H9 (cell line): ENCODE measurements around the gene NECAB2. TPM values are rescaled to one million over a fixed set of nuclear protein-coding genes. Genes with fewer than 3 reads are reported as not detected.

ENCODE experiments used
- DNase-seq: peaks from one replicate; pipeline ENCODE4 v3.0.0-alpha.2; 2017
- H2AFZ ChIP-seq: one replicate; pipeline ENCODE4 v1.6.1; 2013; ENCODE audit warnings: mild to moderate bottlenecking, low read length, control low read depth, moderate library complexity
- H2AK5ac ChIP-seq: 2 replicates; pipeline ENCODE4 v1.6.1; 2013; ENCODE audit warnings: low read length, control low read depth, mixed read lengths; ENCODE audit not compliant: insufficient read length
- H2BK120ac ChIP-seq: one replicate; pipeline ENCODE4 v1.6.1; 2013; ENCODE audit warnings: low read depth, mild to moderate bottlenecking, low read length, control low read depth, inconsistent platforms; ENCODE audit not compliant: poor library complexity, severe bottlenecking
- H2BK12ac ChIP-seq: 2 replicates; pipeline ENCODE4 v1.6.1; 2013; ENCODE audit warnings: low read length, control low read depth, mixed read lengths, low read depth; ENCODE audit not compliant: insufficient read length
- H2BK15ac ChIP-seq: 2 replicates; pipeline ENCODE4 v1.6.1; 2013; ENCODE audit warnings: low read depth, low read length, control low read depth
- H2BK20ac ChIP-seq: one replicate; pipeline ENCODE4 v1.6.1; 2013; ENCODE audit warnings: low read depth, mild to moderate bottlenecking, low read length, control low read depth, inconsistent platforms; ENCODE audit not compliant: poor library complexity, severe bottlenecking
- H2BK5ac ChIP-seq: 2 replicates; pipeline ENCODE4 v1.6.1; 2013; ENCODE audit warnings: low read length, control low read depth, mixed read lengths; ENCODE audit not compliant: insufficient read length
- H3K14ac ChIP-seq: 2 replicates; pipeline ENCODE4 v1.6.1; 2013; ENCODE audit warnings: low read length, control low read depth; ENCODE audit not compliant: insufficient read depth
- H3K18ac ChIP-seq: 2 replicates; pipeline ENCODE4 v1.6.1; 2013; ENCODE audit warnings: low read depth, mild to moderate bottlenecking, mixed read lengths, low read length, control low read depth; ENCODE audit not compliant: insufficient read length
- H3K23ac ChIP-seq: 2 replicates; pipeline ENCODE4 v1.6.1; 2013; ENCODE audit warnings: low read length, control low read depth, mixed read lengths, low read depth; ENCODE audit not compliant: insufficient read length
- H3K23me2 ChIP-seq: 2 replicates; pipeline ENCODE4 v1.6.1; 2013; ENCODE audit warnings: low read depth, mild to moderate bottlenecking, mixed read lengths, low read length, control low read depth; ENCODE audit not compliant: insufficient read length, poor library complexity, severe bottlenecking
- H3K27ac ChIP-seq: 2 replicates; pipeline ENCODE4 v1.5.1; 2013; ENCODE audit warnings: low read length, control low read depth, mixed read lengths, low read depth; ENCODE audit not compliant: insufficient read length
- H3K27me3 ChIP-seq: 2 replicates; pipeline ENCODE4 v1.6.1; 2013; ENCODE audit warnings: low read length, control low read depth, inconsistent platforms; ENCODE audit not compliant: insufficient read depth
- H3K4ac ChIP-seq: 2 replicates; pipeline ENCODE4 v1.6.1; 2013; ENCODE audit warnings: low read depth, mild to moderate bottlenecking, control low read depth, inconsistent platforms, low read length, moderate library complexity
- H3K4me1 ChIP-seq: 2 replicates; pipeline ENCODE4 v1.6.1; 2013; ENCODE audit warnings: low read length, control low read depth, inconsistent platforms; ENCODE audit not compliant: insufficient read depth
- H3K4me2 ChIP-seq: 2 replicates; pipeline ENCODE4 v1.6.1; 2013; ENCODE audit warnings: low read length, control low read depth, mixed read lengths; ENCODE audit not compliant: insufficient read length, insufficient read depth
- H3K56ac ChIP-seq: 2 replicates; pipeline ENCODE4 v1.6.1; 2013; ENCODE audit warnings: low read depth, mild to moderate bottlenecking, mixed read lengths, low read length, control low read depth; ENCODE audit not compliant: insufficient read length
- H3K79me1 ChIP-seq: 2 replicates; pipeline ENCODE4 v1.6.1; 2013; ENCODE audit warnings: low read depth, mild to moderate bottlenecking, moderate library complexity, low read length, control low read depth, inconsistent platforms; ENCODE audit not compliant: insufficient read depth, poor library complexity, severe bottlenecking
- H3K79me2 ChIP-seq: 2 replicates; pipeline ENCODE4 v1.6.1; 2013; ENCODE audit warnings: low read length, control low read depth, inconsistent platforms; ENCODE audit not compliant: insufficient read depth
- H3K9ac ChIP-seq: 2 replicates; pipeline ENCODE4 v1.6.1; 2013; ENCODE audit warnings: low read length, control low read depth, mixed read lengths; ENCODE audit not compliant: insufficient read length; ENCODE audit errors: extremely low read depth
- H3K9me3 ChIP-seq: one replicate; pipeline ENCODE4 v1.6.1; 2013; ENCODE audit warnings: low read depth, low read length, inconsistent platforms; ENCODE audit not compliant: control insufficient read depth
- H3T11ph ChIP-seq: one replicate; pipeline ENCODE4 v1.6.1; 2013; ENCODE audit warnings: mild to moderate bottlenecking, low read length, control low read depth, inconsistent platforms
- H4K20me1 ChIP-seq: one replicate; pipeline ENCODE4 v1.6.1; 2013; ENCODE audit not compliant: control insufficient read depth, insufficient read length, insufficient read depth
- H4K5ac ChIP-seq: 2 replicates; pipeline ENCODE4 v1.6.1; 2013; ENCODE audit warnings: low read depth, mild to moderate bottlenecking, mixed read lengths, low read length, control low read depth; ENCODE audit not compliant: insufficient read length
- H4K8ac ChIP-seq: replicated peaks from 2 replicates; pipeline ENCODE4 v1.6.1; 2013; ENCODE audit warnings: low read length, control low read depth, mixed read lengths, low read depth; ENCODE audit not compliant: insufficient read length
- H4K91ac ChIP-seq: 2 replicates; pipeline ENCODE4 v1.6.1; 2013; ENCODE audit warnings: low read depth, mild to moderate bottlenecking, moderate library complexity, mixed read lengths, low read length, control low read depth; ENCODE audit not compliant: insufficient read length
- H3K27ac Mint-ChIP-seq, 3 experiments: 2 replicates in 2 of 3; 3 replicates in 1 of 3; pipeline ENCODE4 v1.8.0; 2020 to 2021; ENCODE audit warnings: mixed read lengths in 3 of 3, mild to moderate bottlenecking in 1 of 3, moderate library complexity in 1 of 3
- H3K27me3 Mint-ChIP-seq: 2 replicates; pipeline ENCODE4 v1.8.0; 2021; ENCODE audit warnings: low read depth, mild to moderate bottlenecking, moderate library complexity, mixed read lengths
- H3K36me3 Mint-ChIP-seq, 3 experiments: 2 replicates in 2 of 3; 3 replicates in 1 of 3; pipeline ENCODE4 v1.8.0; 2020 to 2021; ENCODE audit warnings: low read depth in 3 of 3, mixed read lengths in 3 of 3; ENCODE audit not compliant: insufficient read depth in 1 of 3
- H3K4me1 Mint-ChIP-seq, 2 experiments: 2 replicates each; pipeline ENCODE4 v1.8.0; 2020; ENCODE audit warnings: mixed read lengths in 2 of 2
- H3K4me3 Mint-ChIP-seq, 2 experiments: 2 replicates in 1 of 2; 3 replicates in 1 of 2; pipeline ENCODE4 v1.8.0; 2020 to 2021; ENCODE audit warnings: mild to moderate bottlenecking in 2 of 2, mixed read lengths in 2 of 2, moderate library complexity in 1 of 2
- H3K9me3 Mint-ChIP-seq, 2 experiments: 2 replicates in 1 of 2; 3 replicates in 1 of 2; pipeline ENCODE4 v1.8.0; 2020; ENCODE audit warnings: mild to moderate bottlenecking in 2 of 2, mixed read lengths in 2 of 2, moderate library complexity in 1 of 2
- CTCF ChIP-seq: fragments of 200-600 bp; sonication (generic); conservative IDR thresholded peaks from 3 replicates; pipeline ENCODE4 v1.8.0; 2021; ENCODE audit warnings: antibody characterized with exemption, mild to moderate bottlenecking
- WGBS: extraction: QIAGEN DNeasy Blood & Tissue Kit; methylation state at CpG from one replicate; pipeline ENCODE4 v1.1.7; 2013; ENCODE audit warnings: missing lambda C conversion rate, low lambda C conversion rate, mixed read lengths; ENCODE audit not compliant: insufficient read length; ENCODE audit errors: extremely low coverage; 5-methylcytosine and 5-hydroxymethylcytosine counted together
- total RNA-seq: library from RNA; stranded (reverse); gene quantifications from 2 replicates; pipeline ENCODE4 v1.2.1, GENCODE V29; 2021

NECAB2 gene
- total RNA-seq, 1 experiment from 2014 or later, result 12.6 TPM

- no peak overlapping the region for H3K4ac ChIP-seq
- no peak overlapping the region for H2BK5ac ChIP-seq
- no peak overlapping the region for H4K8ac ChIP-seq
- H3K27ac ChIP-seq, result no peak overlapping the region
- no peak overlapping the region for H3K14ac ChIP-seq
- peaks cover 6 to 10% of the 10 kb centered on the region in 2 experiments for H3K4me1 Mint-ChIP-seq
- no peak overlapping the region for H3K18ac ChIP-seq
- H3K23ac ChIP-seq, result no peak overlapping the region
- no peak overlapping the region for H3K4me2 ChIP-seq
- H3K23me2 ChIP-seq, result no peaks in the 10 kb centered on the region
- H3K9me3 ChIP-seq, result no peaks in the 10 kb centered on the region
- no peak overlapping the region for H3K56ac ChIP-seq
- no peak overlapping the region for H4K5ac ChIP-seq
- no peaks in the 10 kb centered on the region for H3K79me2 ChIP-seq
- no peaks in the 10 kb centered on the region for H4K20me1 ChIP-seq
- peak; percentile 25 for DNase-seq
- no peak overlapping the region for H2BK20ac ChIP-seq
- H2BK12ac ChIP-seq, result no peak overlapping the region
- no peak overlapping the region for H3K27ac Mint-ChIP-seq
- H3K4me3 Mint-ChIP-seq, result no peak overlapping the region
- no peak for TF ChIP-seq CTCF
- WGBS, result no CpG with 5 or more reads among the region's 27 CpGs
- no peak overlapping the region for H4K91ac ChIP-seq
- H3K27me3 Mint-ChIP-seq, result no peaks in the 10 kb centered on the region; the same call in 1 of the 2 replicates
- H3K36me3 Mint-ChIP-seq, result peaks cover 10 to 48% (median 36%) of the 10 kb centered on the region in 3 experiments; a peak in 5 of 7 replicates
- no peaks in the 10 kb centered on the region for H3K4me1 ChIP-seq
- H3K9ac ChIP-seq, result no peak overlapping the region
- no peak overlapping the region for H3T11ph ChIP-seq
- H2BK15ac ChIP-seq, result no peak overlapping the region
- H2AFZ ChIP-seq, result no peak overlapping the region
- no peaks in the 10 kb centered on the region for H3K9me3 Mint-ChIP-seq
- no peaks in the 10 kb centered on the region for H3K27me3 ChIP-seq
- H3K79me1 ChIP-seq, result no peaks in the 10 kb centered on the region
- no peak overlapping the region for H2AK5ac ChIP-seq
- no peak overlapping the region for H2BK120ac ChIP-seq
These were observed 84.1 kb downstream of the NECAB2 start for GRCh38 chr16:84052071-84052622.

Other genes starting within 250 kb of the NECAB2 start
- 228 and 230 TPM in 2 replicates for gene HSBP1, start 160.3 kb upstream of the NECAB2 start, total RNA-seq
- 6.8 and 7.1 TPM in 2 replicates for gene MLYCD, start 69.1 kb upstream of the NECAB2 start, total RNA-seq
- 0.48 and 0.63 TPM in 2 replicates for gene OSGIN1, start 15.0 kb upstream of the NECAB2 start, total RNA-seq
- gene SLC38A8, start 74.6 kb downstream of the NECAB2 start, total RNA-seq, result 0.35 TPM in 1 of 2 replicates, not detected in the other
- gene MBTPS1, start 148.7 kb downstream of the NECAB2 start, total RNA-seq, result 46.8 and 48.7 TPM in 2 replicates
- 34.2 and 38.2 TPM in 2 replicates for gene HSDL1, start 176.9 kb downstream of the NECAB2 start, total RNA-seq
- gene DNAAF1, start 177.1 kb downstream of the NECAB2 start, total RNA-seq, result 0.15 TPM in 1 of 2 replicates, not detected in the other
- 78.6 and 81.3 TPM in 2 replicates for gene TAF1C, start 218.8 kb downstream of the NECAB2 start, total RNA-seq
- gene ADAD2, start 222.9 kb downstream of the NECAB2 start, total RNA-seq, result 0.99 and 1.0 TPM in 2 replicates